ENCODE data around the gene FNIP1.

DNA sequence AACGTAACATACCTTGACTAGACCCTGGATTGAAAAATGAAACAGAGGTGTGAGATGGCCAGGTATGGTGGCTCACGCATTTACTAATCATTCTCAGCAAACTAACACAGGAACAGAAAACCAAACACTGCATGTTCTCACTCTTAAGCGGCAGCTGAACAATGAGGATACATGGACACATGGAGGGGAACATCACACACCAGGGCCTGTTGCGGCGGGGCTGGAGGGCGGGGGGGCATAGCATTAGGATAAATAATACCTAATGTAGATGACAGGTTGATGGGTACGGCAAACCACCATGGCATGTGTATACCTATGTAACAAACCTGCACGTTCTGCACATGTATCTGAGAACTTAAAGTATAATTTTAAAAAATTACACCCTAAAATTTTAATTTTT lies 177.7 kb downstream of the FNIP1 start:
- TF ChIP-seq, protein P1, sequence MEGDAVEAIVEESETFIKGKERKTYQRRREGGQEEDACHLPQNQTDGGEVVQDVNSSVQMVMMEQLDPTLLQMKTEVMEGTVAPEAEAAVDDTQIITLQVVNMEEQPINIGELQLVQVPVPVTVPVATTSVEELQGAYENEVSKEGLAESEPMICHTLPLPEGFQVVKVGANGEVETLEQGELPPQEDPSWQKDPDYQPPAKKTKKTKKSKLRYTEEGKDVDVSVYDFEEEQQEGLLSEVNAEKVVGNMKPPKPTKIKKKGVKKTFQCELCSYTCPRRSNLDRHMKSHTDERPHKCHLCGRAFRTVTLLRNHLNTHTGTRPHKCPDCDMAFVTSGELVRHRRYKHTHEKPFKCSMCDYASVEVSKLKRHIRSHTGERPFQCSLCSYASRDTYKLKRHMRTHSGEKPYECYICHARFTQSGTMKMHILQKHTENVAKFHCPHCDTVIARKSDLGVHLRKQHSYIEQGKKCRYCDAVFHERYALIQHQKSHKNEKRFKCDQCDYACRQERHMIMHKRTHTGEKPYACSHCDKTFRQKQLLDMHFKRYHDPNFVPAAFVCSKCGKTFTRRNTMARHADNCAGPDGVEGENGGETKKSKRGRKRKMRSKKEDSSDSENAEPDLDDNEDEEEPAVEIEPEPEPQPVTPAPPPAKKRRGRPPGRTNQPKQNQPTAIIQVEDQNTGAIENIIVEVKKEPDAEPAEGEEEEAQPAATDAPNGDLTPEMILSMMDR (IDR thresholded peaks at IDR 0.05): no peak
- no peak for TF ChIP-seq POLR2A (IDR thresholded peaks at IDR 0.05)

All from vagina (tissue), 2 donors.